Measurements from ENCODE around the gene GDPD5. TPM values are rescaled to one million over a fixed set of nuclear protein-coding genes. Genes with fewer than 3 reads are reported as not detected.
A peak's percentile ranks its signal among the peaks of the same experiment; 100 is the strongest.

The GDPD5 gene
- total and polyA plus RNA-seq, 9 of the 15 experiments (the other 6 are each of a cell fraction or from before 2014, with no cell fraction given): 0.32 to 27.3 (median 8.0) TPM

GRCh38 chr11:75547617-75548058, 21.9 kb upstream of the GDPD5 start (continued):
- no peak for TF ChIP-seq ZNF232 (CRISPR knock-in tag; IDR thresholded peaks at IDR 0.05)
- no peak for TF ChIP-seq FOS (IDR thresholded peaks at IDR 0.05; ENCODE audit: extremely low read depth, insufficient read length)
- no peak for TF ChIP-seq KLF13 (tag; IDR thresholded peaks at IDR 0.05; ENCODE audit: borderline replicate concordance, low read depth)
- TF ChIP-seq SRSF9 (IDR thresholded peaks at IDR 0.05; ENCODE audit: borderline replicate concordance, low read depth, low read length): no peak
- no peak for TF ChIP-seq DMBX1 (CRISPR knock-in tag; IDR thresholded peaks at IDR 0.05; ENCODE audit: borderline replicate concordance)
- no peak for TF ChIP-seq KAT7 (CRISPR knock-in tag; IDR thresholded peaks at IDR 0.05; ENCODE audit: borderline replicate concordance)
- TF ChIP-seq MAZ (CRISPR knock-in tag; conservative IDR thresholded peaks at IDR 0.05 in 1 of 2, IDR thresholded peaks at IDR 0.05 in 1 of 2): peak; percentile 33 to 72; a peak in 1 of 4 replicates
- TF ChIP-seq GTF2B (IDR thresholded peaks at IDR 0.05; ENCODE audit: extremely low read depth, insufficient read length): no peak
- TF ChIP-seq GABPB2 (CRISPR knock-in tag; conservative IDR thresholded peaks at IDR 0.05): no peak
- TF ChIP-seq SAP30 (IDR thresholded peaks at IDR 0.05; ENCODE audit: borderline replicate concordance, insufficient read depth, low read depth, low read length, poor library complexity, severe bottlenecking): no peak
- no peak for TF ChIP-seq HDAC3 (IDR thresholded peaks at IDR 0.05; ENCODE audit: borderline replicate concordance, partially characterized antibody)
- TF ChIP-seq SFPQ (IDR thresholded peaks at IDR 0.05; ENCODE audit: low read depth, low read length): no peak
- no peak for TF ChIP-seq ZNF197 (CRISPR knock-in tag; IDR thresholded peaks at IDR 0.05; ENCODE audit: low read depth)
- TF ChIP-seq SIN3B (IDR thresholded peaks at IDR 0.05; ENCODE audit: low read depth): peak; percentile 35; the same call in 1 of the 2 replicates
- TF ChIP-seq ZBTB11 (CRISPR knock-in tag; IDR thresholded peaks at IDR 0.05): no peak
- TF ChIP-seq MAFG (tag; conservative IDR thresholded peaks at IDR 0.05): no peak
